22Rv1 (cell line): ENCODE data around the gene SPSB3.

Experiments used
- ZFX ChIP-seq: fragments of 450-650 bp; IDR thresholded peaks from 2 replicates; pipeline ENCODE4 v1.6.1; 2017; ENCODE audit warnings: antibody characterized with exemption, borderline replicate concordance
- TF ChIP-seq, protein P1 (sequence below): fragments of 450-650 bp; IDR thresholded peaks from 2 replicates; pipeline ENCODE4 v1.5.1; 2017; ENCODE audit warnings: mild to moderate bottlenecking

DNA sequence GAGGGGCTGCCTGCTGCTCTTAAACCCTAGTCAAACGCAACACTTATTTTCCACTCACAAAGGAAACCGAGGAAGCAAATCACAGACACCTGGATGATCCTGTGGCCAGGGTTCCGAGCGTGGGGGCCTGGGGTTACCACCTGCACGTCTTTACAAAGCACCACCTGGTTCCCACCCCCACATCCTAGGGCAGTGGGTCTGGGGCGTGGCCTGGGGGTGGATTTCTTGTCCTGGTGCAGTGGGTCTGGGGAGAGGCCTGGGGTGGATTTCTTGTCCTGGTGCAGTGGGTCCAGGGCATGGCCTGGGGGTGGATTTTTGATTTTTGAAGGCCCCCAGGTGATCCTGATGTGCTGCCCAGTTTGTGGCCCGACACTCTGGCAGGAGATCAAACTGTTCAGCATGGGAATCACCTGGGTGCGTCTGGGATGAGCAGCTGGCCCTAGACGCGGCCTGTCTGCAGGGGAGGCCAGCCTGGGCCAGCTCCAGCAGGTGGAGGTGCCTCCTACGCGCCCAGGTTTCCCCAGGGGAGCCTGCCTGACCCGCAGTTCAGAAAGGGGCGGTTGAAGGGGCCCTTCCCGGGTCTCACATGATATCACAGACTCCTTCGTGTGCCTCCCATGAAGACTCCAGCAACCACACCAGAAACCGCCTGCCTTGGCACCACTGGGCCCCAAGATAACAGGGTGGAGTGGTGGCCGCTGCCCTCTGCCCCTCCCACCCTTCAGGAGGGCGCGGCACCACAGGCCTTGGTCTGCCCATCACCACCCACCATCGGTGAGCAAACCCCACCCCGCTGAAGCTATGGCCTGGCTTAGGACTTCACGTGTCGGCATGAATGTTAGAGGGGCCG is 38.0 kb upstream of the SPSB3 start:
- TF ChIP-seq, protein P1, sequence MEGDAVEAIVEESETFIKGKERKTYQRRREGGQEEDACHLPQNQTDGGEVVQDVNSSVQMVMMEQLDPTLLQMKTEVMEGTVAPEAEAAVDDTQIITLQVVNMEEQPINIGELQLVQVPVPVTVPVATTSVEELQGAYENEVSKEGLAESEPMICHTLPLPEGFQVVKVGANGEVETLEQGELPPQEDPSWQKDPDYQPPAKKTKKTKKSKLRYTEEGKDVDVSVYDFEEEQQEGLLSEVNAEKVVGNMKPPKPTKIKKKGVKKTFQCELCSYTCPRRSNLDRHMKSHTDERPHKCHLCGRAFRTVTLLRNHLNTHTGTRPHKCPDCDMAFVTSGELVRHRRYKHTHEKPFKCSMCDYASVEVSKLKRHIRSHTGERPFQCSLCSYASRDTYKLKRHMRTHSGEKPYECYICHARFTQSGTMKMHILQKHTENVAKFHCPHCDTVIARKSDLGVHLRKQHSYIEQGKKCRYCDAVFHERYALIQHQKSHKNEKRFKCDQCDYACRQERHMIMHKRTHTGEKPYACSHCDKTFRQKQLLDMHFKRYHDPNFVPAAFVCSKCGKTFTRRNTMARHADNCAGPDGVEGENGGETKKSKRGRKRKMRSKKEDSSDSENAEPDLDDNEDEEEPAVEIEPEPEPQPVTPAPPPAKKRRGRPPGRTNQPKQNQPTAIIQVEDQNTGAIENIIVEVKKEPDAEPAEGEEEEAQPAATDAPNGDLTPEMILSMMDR, result no peak
- TF ChIP-seq ZFX, result no peak
